Central memory CD8-positive, alpha-beta T cell (primary cell): Measurements from ENCODE around the gene CTNNA2.

ENCODE experiments used
- ATAC-seq: fragments of 150-1000 bp; cut with Tn5 transposase; replicated peaks from 2 replicates; pipeline ENCODE4 v1.10.0; 2022; ENCODE audit warnings: mild to moderate bottlenecking, moderate FRiP score, moderate number of reproducible peaks; ENCODE audit not compliant: poor library complexity, severe bottlenecking; ENCODE audit errors: extremely low read depth
- DNase-seq, 2 donors: peaks; one replicate each; pipeline ENCODE4 v3.0.0; 2021; ENCODE audit warnings: low spot score in 2 of 2
- H3K27ac Mint-ChIP-seq: one replicate; pipeline ENCODE4 v1.8.0; 2022; ENCODE audit warnings: low read depth, mild to moderate bottlenecking, moderate library complexity, mixed read lengths
- H3K27me3 Mint-ChIP-seq: one replicate; pipeline ENCODE4 v1.8.0; 2022; ENCODE audit warnings: mixed read lengths
- H3K36me3 Mint-ChIP-seq: one replicate; pipeline ENCODE4 v1.8.0; 2022; ENCODE audit warnings: mild to moderate bottlenecking, moderate library complexity, mixed read lengths; ENCODE audit not compliant: insufficient read depth
- H3K4me1 Mint-ChIP-seq: one replicate; pipeline ENCODE4 v1.8.0; 2022; ENCODE audit warnings: mixed read lengths
- H3K4me3 Mint-ChIP-seq: one replicate; pipeline ENCODE4 v1.8.0; 2022; ENCODE audit warnings: mild to moderate bottlenecking, moderate library complexity, mixed read lengths
- H3K9me3 Mint-ChIP-seq: one replicate; pipeline ENCODE4 v1.8.0; 2022; ENCODE audit warnings: mixed read lengths

Gene CTNNA2

GRCh38 chr2:80259292-80259691 is 746.4 kb downstream of the CTNNA2 start:
- DNase-seq = no peak
- ATAC-seq = no peak
- Mint-ChIP-seq H3K4me3 (no peak overlapping the region), H3K36me3 (no peaks in the 10 kb centered on the region), H3K4me1 (no peaks in the 10 kb centered on the region), H3K27ac (no peak overlapping the region), H3K9me3 (peaks cover 2% of the 10 kb centered on the region), H3K27me3 (no peaks in the 10 kb centered on the region)

GRCh38 chr2:80266231-80266630 is 753.4 kb downstream of the CTNNA2 start:
- Mint-ChIP-seq H3K4me3 (no peak overlapping the region), H3K27ac (no peak overlapping the region), H3K27me3 (no peaks in the 10 kb centered on the region), H3K9me3 (peaks cover 17% of the 10 kb centered on the region), H3K36me3 (no peaks in the 10 kb centered on the region), H3K4me1 (no peaks in the 10 kb centered on the region)
- ATAC-seq = no peak
- no peak for DNase-seq

GRCh38 chr2:80269806-80270205 is 757.0 kb downstream of the CTNNA2 start:
- H3K36me3 Mint-ChIP-seq = no peaks in the 10 kb centered on the region
- peaks cover 25% of the 10 kb centered on the region for H3K9me3 Mint-ChIP-seq
- no peak overlapping the region for H3K27ac Mint-ChIP-seq
- no peaks in the 10 kb centered on the region for H3K4me1 Mint-ChIP-seq
- H3K27me3 Mint-ChIP-seq = no peaks in the 10 kb centered on the region
- H3K4me3 Mint-ChIP-seq = no peak overlapping the region
- ATAC-seq (no peak), DNase-seq (no peak)

GRCh38 chr2:80280598-80280997 is 767.7 kb downstream of the CTNNA2 start:
- H3K36me3 Mint-ChIP-seq = no peaks in the 10 kb centered on the region
- ATAC-seq = no peak
- no peak for DNase-seq
- H3K27me3 Mint-ChIP-seq = no peaks in the 10 kb centered on the region
- no peaks in the 10 kb centered on the region for H3K4me1 Mint-ChIP-seq
- no peak overlapping the region for H3K27ac Mint-ChIP-seq
- no peak overlapping the region for H3K4me3 Mint-ChIP-seq
- H3K9me3 Mint-ChIP-seq = peaks cover 28% of the 10 kb centered on the region

GRCh38 chr2:80281049-80281448 is 768.2 kb downstream of the CTNNA2 start:
- Mint-ChIP-seq H3K27me3 (no peaks in the 10 kb centered on the region), H3K4me1 (no peaks in the 10 kb centered on the region), H3K27ac (no peak overlapping the region), H3K4me3 (no peak overlapping the region), H3K9me3 (peaks cover 28% of the 10 kb centered on the region), H3K36me3 (no peaks in the 10 kb centered on the region)
- no peak for DNase-seq
- ATAC-seq = no peak

- DNase-seq (no peak), ATAC-seq (no peak)
- Mint-ChIP-seq H3K4me3 (no peak overlapping the region), H3K9me3 (peaks cover 19% of the 10 kb centered on the region), H3K36me3 (no peaks in the 10 kb centered on the region), H3K27me3 (no peaks in the 10 kb centered on the region), H3K27ac (no peak overlapping the region), H3K4me1 (no peaks in the 10 kb centered on the region)
Measured at GRCh38 chr2:80288576-80288975, 775.7 kb downstream of the CTNNA2 start.

GRCh38 chr2:80291656-80292055 is 778.8 kb downstream of the CTNNA2 start:
- no peaks in the 10 kb centered on the region for H3K4me1 Mint-ChIP-seq
- no peak overlapping the region for H3K27ac Mint-ChIP-seq
- no peak for ATAC-seq
- H3K36me3 Mint-ChIP-seq = no peaks in the 10 kb centered on the region
- H3K27me3 Mint-ChIP-seq = no peaks in the 10 kb centered on the region
- no peak for DNase-seq
- H3K9me3 Mint-ChIP-seq = peaks cover 17% of the 10 kb centered on the region
- no peak overlapping the region for H3K4me3 Mint-ChIP-seq

- no peak for DNase-seq
- Mint-ChIP-seq H3K27me3 (no peaks in the 10 kb centered on the region), H3K4me3 (no peak overlapping the region), H3K9me3 (peaks cover 17% of the 10 kb centered on the region), H3K4me1 (no peaks in the 10 kb centered on the region), H3K27ac (no peak overlapping the region), H3K36me3 (no peaks in the 10 kb centered on the region)
- ATAC-seq = no peak
Measured at GRCh38 chr2:80292474-80292873, 779.6 kb downstream of the CTNNA2 start.

GRCh38 chr2:80293039-80293438 is 780.2 kb downstream of the CTNNA2 start:
- H3K27ac Mint-ChIP-seq = no peak overlapping the region
- ATAC-seq (no peak), DNase-seq (no peak)
- H3K4me3 Mint-ChIP-seq = no peak overlapping the region
- peaks cover 17% of the 10 kb centered on the region for H3K9me3 Mint-ChIP-seq
- no peaks in the 10 kb centered on the region for H3K27me3 Mint-ChIP-seq
- no peaks in the 10 kb centered on the region for H3K4me1 Mint-ChIP-seq
- no peaks in the 10 kb centered on the region for H3K36me3 Mint-ChIP-seq

GRCh38 chr2:80298954-80299353 is 786.1 kb downstream of the CTNNA2 start:
- no peak for ATAC-seq
- H3K27me3 Mint-ChIP-seq = peaks cover 5% of the 10 kb centered on the region
- DNase-seq = no peak

GRCh38 chr2:80299661-80300060 is 786.8 kb downstream of the CTNNA2 start:
- Mint-ChIP-seq H3K4me3 (no peak overlapping the region), H3K27ac (no peak overlapping the region), H3K36me3 (no peaks in the 10 kb centered on the region), H3K4me1 (no peaks in the 10 kb centered on the region), H3K27me3 (peaks cover 5% of the 10 kb centered on the region), H3K9me3 (peaks cover 6% of the 10 kb centered on the region)
- DNase-seq (no peak), ATAC-seq (no peak)

More at GRCh38 chr2:80298954-80299353, 786.1 kb downstream of the CTNNA2 start:
- Mint-ChIP-seq H3K9me3 (peaks cover 6% of the 10 kb centered on the region), H3K36me3 (no peaks in the 10 kb centered on the region), H3K4me1 (no peaks in the 10 kb centered on the region), H3K27ac (no peak overlapping the region), H3K4me3 (no peak overlapping the region)

- ATAC-seq = no peak
- Mint-ChIP-seq H3K36me3 (no peaks in the 10 kb centered on the region), H3K27ac (no peak overlapping the region), H3K4me3 (no peak overlapping the region), H3K27me3 (peaks cover 5% of the 10 kb centered on the region), H3K4me1 (no peaks in the 10 kb centered on the region), H3K9me3 (peaks cover 7% of the 10 kb centered on the region)
- no peak for DNase-seq
Measured at GRCh38 chr2:80300346-80300745, 787.5 kb downstream of the CTNNA2 start.

- Mint-ChIP-seq H3K27ac (no peak overlapping the region), H3K4me3 (no peak overlapping the region), H3K36me3 (no peaks in the 10 kb centered on the region), H3K27me3 (peaks cover 5% of the 10 kb centered on the region), H3K9me3 (peaks cover 6% of the 10 kb centered on the region), H3K4me1 (no peaks in the 10 kb centered on the region)
- ATAC-seq (no peak), DNase-seq (no peak)
Measured at GRCh38 chr2:80300954-80301353, 788.1 kb downstream of the CTNNA2 start.

- H3K27ac Mint-ChIP-seq = no peak overlapping the region
- H3K27me3 Mint-ChIP-seq = peaks cover 5% of the 10 kb centered on the region
- ATAC-seq (no peak), DNase-seq (no peak)
- no peaks in the 10 kb centered on the region for H3K36me3 Mint-ChIP-seq
- no peak overlapping the region for H3K4me3 Mint-ChIP-seq
- peaks cover 11% of the 10 kb centered on the region for H3K9me3 Mint-ChIP-seq
- no peaks in the 10 kb centered on the region for H3K4me1 Mint-ChIP-seq
Measured at GRCh38 chr2:80302001-80302313, 789.1 kb downstream of the CTNNA2 start.
